Body of pancreas (tissue), 4 donors: ENCODE data around the gene NEK7. TPM values are rescaled to one million over a fixed set of nuclear protein-coding genes. Genes with fewer than 3 reads are reported as not detected.
A peak's percentile ranks its signal among the peaks of the same experiment; 100 is the strongest.

Experiments used
- ATAC-seq: fragments of 150-250 bp; one replicate; pipeline ENCODE4 v1.9.1; 2016
- DNase-seq, 4 donors: peaks; one replicate each; pipeline ENCODE4 v3.0.0-alpha.2; 2019
- H3K27ac ChIP-seq, 4 donors: fragments of 200-600 bp; sonication (generic); 1 replicate in 3 of 4; 2 replicates in 1 of 4; pipeline versions ENCODE4 v1.5.1 to v1.6.1; 2016 to 2019; ENCODE audit warnings: mild to moderate bottlenecking in 1 of 4, mixed read lengths in 1 of 4, moderate library complexity in 1 of 4
- H3K27me3 ChIP-seq, 2 donors: fragments of 200-600 bp; sonication (generic); one replicate each; pipeline ENCODE4 v1.6.0; 2016; ENCODE audit warnings: mild to moderate bottlenecking in 1 of 2
- H3K36me3 ChIP-seq, 2 donors: fragments of 200-600 bp; sonication (generic); replicated peaks in 1 of 2; 2 replicates each; pipeline ENCODE4 v1.5.1; 2016; ENCODE audit warnings: low read depth in 2 of 2; ENCODE audit not compliant: insufficient read depth in 1 of 2
- H3K4me1 ChIP-seq: fragments of 200-600 bp; sonication (generic); one replicate; pipeline ENCODE4 v1.6.0; 2016
- H3K4me3 ChIP-seq, 2 donors: fragments of 200-600 bp; sonication (generic); 1 replicate in 1 of 2; 2 replicates in 1 of 2; pipeline ENCODE4 v1.5.1; 2016 to 2019
- H3K9me3 ChIP-seq, 3 donors: fragments of 200-600 bp; sonication (generic); 1 replicate in 2 of 3; 2 replicates in 1 of 3; pipeline ENCODE4 v1.5.1; 2016
- POLR2A ChIP-seq, 3 donors: fragments of 450-650 bp; IDR thresholded peaks; one replicate each; pipeline ENCODE4 v1.6.1; 2016; ENCODE audit warnings: antibody characterized with exemption in 3 of 3, mild to moderate bottlenecking in 2 of 3
- WGBS, 2 donors: methylation state at CpG; one replicate each; pipeline ENCODE4 v1.1.5; 2017; 5-methylcytosine and 5-hydroxymethylcytosine counted together
- intact Hi-C: fragments of 100-400 bp; cut with DNase I; formaldehyde crosslinking; loops from one replicate; pipeline ENCODE4 v1.15.1; 2023
- total RNA-seq, 2 donors: library from RNA; depleted of rRNA; stranded (reverse); fragments of >200 nt; gene quantifications; one replicate each; pipeline ENCODE4 v1.1.0, GENCODE V29; 2016
- TF ChIP-seq, protein P1 (sequence below), 7 experiments: fragments of 450-650 bp in 4 of 7; fragments of 200-600 bp in 3 of 7; sonication (generic) in 3 of 7; IDR thresholded peaks; one replicate each; pipeline ENCODE4 v1.5.1; 2016 to 2019; ENCODE audit warnings: antibody characterized with exemption in 7 of 7

Gene NEK7
- total RNA-seq, 2 donors from 2014 or later: 39.2 to 49.5 TPM

DNA sequence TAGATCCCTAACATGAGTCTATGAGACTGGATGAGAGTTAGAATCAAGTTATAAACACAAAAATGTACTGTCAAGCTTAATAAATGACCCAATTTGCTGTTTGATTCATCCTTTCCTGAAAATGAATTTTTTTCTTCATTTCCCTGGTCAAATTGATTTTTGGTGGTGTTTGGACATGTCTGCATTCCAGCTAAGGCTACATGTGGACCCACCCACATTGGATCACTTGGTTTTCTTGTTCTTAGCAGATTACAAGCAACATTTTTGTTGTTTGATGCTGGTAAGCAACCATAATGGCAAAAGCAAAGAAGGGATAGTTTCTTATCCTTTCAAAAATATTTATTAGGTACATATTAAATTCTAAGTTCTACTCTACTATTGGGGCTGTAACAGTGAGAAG, 181.1 kb downstream of the NEK7 start:
- ATAC-seq: no peak
- DNase-seq: no peak
- no peak for TF ChIP-seq POLR2A (IDR thresholded peaks at IDR 0.05)
- TF ChIP-seq, protein P1, sequence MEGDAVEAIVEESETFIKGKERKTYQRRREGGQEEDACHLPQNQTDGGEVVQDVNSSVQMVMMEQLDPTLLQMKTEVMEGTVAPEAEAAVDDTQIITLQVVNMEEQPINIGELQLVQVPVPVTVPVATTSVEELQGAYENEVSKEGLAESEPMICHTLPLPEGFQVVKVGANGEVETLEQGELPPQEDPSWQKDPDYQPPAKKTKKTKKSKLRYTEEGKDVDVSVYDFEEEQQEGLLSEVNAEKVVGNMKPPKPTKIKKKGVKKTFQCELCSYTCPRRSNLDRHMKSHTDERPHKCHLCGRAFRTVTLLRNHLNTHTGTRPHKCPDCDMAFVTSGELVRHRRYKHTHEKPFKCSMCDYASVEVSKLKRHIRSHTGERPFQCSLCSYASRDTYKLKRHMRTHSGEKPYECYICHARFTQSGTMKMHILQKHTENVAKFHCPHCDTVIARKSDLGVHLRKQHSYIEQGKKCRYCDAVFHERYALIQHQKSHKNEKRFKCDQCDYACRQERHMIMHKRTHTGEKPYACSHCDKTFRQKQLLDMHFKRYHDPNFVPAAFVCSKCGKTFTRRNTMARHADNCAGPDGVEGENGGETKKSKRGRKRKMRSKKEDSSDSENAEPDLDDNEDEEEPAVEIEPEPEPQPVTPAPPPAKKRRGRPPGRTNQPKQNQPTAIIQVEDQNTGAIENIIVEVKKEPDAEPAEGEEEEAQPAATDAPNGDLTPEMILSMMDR (IDR thresholded peaks at IDR 0.05): no peak

DNA sequence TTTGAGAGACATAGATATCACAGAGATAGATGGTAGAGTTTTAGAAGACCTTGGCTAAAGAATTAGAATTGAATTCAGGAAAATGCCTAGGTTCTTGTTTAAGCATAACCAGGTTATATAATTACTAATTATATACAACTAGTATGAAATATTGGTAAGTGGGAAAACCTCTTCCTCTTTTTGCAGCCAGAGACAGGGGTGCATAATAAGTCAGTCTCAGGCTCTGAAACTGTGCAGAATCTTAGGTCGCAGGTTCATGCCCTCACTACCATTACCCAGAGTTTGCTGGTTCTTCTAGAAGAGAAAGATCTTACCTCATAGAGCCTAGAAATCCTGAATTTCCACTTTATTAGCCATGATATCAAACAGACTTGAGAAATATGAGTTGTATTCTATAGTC, 183.3 kb downstream of the NEK7 start:
- DNase-seq (no peak), ATAC-seq (no peak)
- no peak for TF ChIP-seq POLR2A (IDR thresholded peaks at IDR 0.05)
- TF ChIP-seq, protein P1 (IDR thresholded peaks at IDR 0.05): no peak
- Histone ChIP-seq H3K4me1 (no peaks in the 10 kb centered on the region), H3K27ac (no peak overlapping the region), H3K36me3 (no peaks in the 10 kb centered on the region), H3K27me3 (no peaks in the 10 kb centered on the region), H3K9me3 (no peaks in the 10 kb centered on the region), H3K4me3 (no peak overlapping the region)
- WGBS, 2 donors: 89 to 95% methylated on average over 1 of the region's 1 CpG
- intact Hi-C loops: no loop called here

More for the DNA sequence above, 181.1 kb downstream of the NEK7 start:
- Histone ChIP-seq H3K9me3 (no peaks in the 10 kb centered on the region), H3K4me3 (no peak overlapping the region), H3K27ac (no peak overlapping the region), H3K4me1 (no peaks in the 10 kb centered on the region), H3K27me3 (no peaks in the 10 kb centered on the region), H3K36me3 (no peaks in the 10 kb centered on the region)
- intact Hi-C loops: no loop called here

DNA sequence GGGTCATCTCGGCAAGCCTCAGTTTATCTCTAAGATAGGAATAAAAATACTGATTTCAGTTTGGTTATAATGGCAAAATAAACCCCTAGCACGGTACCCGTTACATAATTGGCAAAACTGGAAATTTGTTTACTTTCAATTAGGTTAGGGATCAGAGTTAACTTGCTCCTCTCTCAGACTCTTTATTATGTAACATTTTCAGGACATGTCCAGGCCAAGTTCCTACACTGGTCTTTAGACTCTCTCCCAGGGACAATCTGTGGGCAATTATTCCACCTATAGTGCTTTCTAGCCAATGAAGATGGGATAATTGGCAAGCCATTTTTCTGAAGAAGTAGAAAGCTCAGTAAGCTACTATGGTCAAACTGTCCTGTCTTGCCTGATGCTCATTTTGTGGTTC, 189.4 kb downstream of the NEK7 start:
- Histone ChIP-seq H3K27me3 (no peaks in the 10 kb centered on the region), H3K36me3 (no peaks in the 10 kb centered on the region), H3K27ac (no peak overlapping the region), H3K4me1 (no peaks in the 10 kb centered on the region), H3K9me3 (no peaks in the 10 kb centered on the region), H3K4me3 (no peak overlapping the region)
- TF ChIP-seq, protein P1 (IDR thresholded peaks at IDR 0.05): no peak
- TF ChIP-seq POLR2A (IDR thresholded peaks at IDR 0.05): no peak
- no peak for DNase-seq
- ATAC-seq: no peak
- 40 to 43% methylated on average over 3 of the region's 3 CpGs for WGBS, 2 donors
- intact Hi-C loops: no loop called here

DNA sequence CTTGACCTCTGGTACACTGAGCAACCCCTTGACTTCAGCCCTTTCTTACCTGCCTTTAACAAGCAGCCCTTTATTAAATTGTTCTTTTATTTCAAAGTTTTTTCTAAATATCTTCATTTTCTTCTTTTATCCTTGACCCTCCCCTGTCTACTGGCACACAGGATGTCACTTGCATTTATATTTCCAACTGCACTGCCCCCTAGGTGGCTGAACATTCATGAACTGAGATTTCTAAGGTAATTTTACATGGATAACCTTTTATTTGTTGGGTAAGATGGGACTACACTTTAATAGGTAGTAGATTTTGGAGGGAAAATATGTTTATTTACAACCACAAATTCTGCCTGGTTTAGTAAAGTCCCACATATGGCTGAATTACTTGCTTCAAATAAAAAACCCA, 193.7 kb downstream of the NEK7 start:
- intact Hi-C loops: no loop called here
- ATAC-seq (no peak), DNase-seq (no peak)
- no peaks in the 10 kb centered on the region for H3K36me3 ChIP-seq
- TF ChIP-seq, protein P1 (IDR thresholded peaks at IDR 0.05): peak in 2 of 7 experiments; percentile 8 to 30
- TF ChIP-seq POLR2A (IDR thresholded peaks at IDR 0.05): no peak
- H3K27me3 ChIP-seq: no peaks in the 10 kb centered on the region
- no peaks in the 10 kb centered on the region for H3K9me3 ChIP-seq
- H3K4me1 ChIP-seq: no peaks in the 10 kb centered on the region
- H3K27ac ChIP-seq: no peak overlapping the region
- no peak overlapping the region for H3K4me3 ChIP-seq

DNA sequence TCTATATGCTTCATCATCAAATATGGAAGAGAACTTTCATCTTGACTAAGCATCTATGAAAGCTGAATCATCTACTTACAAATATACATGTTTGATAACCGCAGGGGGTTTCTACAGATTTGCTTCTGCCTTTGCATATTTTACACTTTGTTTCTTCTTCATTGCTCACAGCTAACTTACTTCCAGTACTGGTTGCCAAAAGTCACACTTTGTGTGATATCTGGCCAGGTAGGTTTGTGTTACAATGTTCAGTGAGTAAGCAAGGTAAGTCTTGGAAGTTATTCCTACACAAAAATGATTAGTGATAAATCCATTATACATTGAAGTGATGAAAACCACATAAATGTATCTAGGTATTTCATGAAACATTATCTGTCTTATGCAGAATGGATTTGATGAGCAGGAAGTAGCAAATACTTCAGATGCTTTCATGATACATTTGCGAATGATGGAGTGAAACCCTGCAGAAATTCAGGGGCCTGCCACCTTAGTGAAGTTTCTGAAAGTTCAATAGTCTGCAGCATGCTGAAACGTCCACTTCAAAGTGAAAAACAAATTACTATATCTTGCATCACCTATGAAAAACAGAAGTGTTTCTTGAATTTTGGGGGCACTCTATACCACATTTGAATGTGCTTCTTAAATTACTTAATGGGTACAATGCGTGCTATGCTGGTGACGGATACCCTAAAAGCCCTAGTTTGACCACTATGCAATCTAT, 196.3 kb downstream of the NEK7 start:
- TF ChIP-seq, protein P1 (IDR thresholded peaks at IDR 0.05): no peak
- TF ChIP-seq POLR2A (IDR thresholded peaks at IDR 0.05): no peak
- H3K27ac ChIP-seq: no peak overlapping the region
- no peaks in the 10 kb centered on the region for H3K9me3 ChIP-seq
- H3K36me3 ChIP-seq: no peaks in the 10 kb centered on the region
- ATAC-seq: no peak
- H3K27me3 ChIP-seq: no peaks in the 10 kb centered on the region
- intact Hi-C loops: no loop called here
- H3K4me1 ChIP-seq: no peaks in the 10 kb centered on the region
- no peak overlapping the region for H3K4me3 ChIP-seq
- DNase-seq: no peak
- WGBS, 2 donors: 76 to 82% methylated on average over 5 of the region's 5 CpGs
